Esophagus muscularis mucosa (tissue), 4 donors: ENCODE data around the gene PRKCH.

Experiments used
- CTCF ChIP-seq, 3 experiments: fragments of 200-600 bp in 2 of 3; fragments of 450-650 bp in 1 of 3; sonication (generic) in 2 of 3; IDR thresholded peaks; one replicate each; pipeline ENCODE4 v1.5.1; 2017 to 2019; ENCODE audit warnings: antibody characterized with exemption in 3 of 3, mild to moderate bottlenecking in 2 of 3, moderate library complexity in 1 of 3
- EP300 ChIP-seq: sonication (generic); formaldehyde crosslinking; IDR thresholded peaks from one replicate; pipeline ENCODE4 v1.6.1; 2017; ENCODE audit warnings: antibody characterized with exemption
- POLR2A ChIP-seq: fragments of 450-650 bp; IDR thresholded peaks from one replicate; pipeline ENCODE4 v1.6.1; 2017; ENCODE audit warnings: antibody characterized with exemption, moderate library complexity, mild to moderate bottlenecking, low read depth
- POLR2AphosphoS5 ChIP-seq, 2 donors: sonication (generic); formaldehyde crosslinking; IDR thresholded peaks; one replicate each; pipeline ENCODE4 v1.6.1; 2017; ENCODE audit warnings: antibody characterized with exemption in 2 of 2

DNA sequence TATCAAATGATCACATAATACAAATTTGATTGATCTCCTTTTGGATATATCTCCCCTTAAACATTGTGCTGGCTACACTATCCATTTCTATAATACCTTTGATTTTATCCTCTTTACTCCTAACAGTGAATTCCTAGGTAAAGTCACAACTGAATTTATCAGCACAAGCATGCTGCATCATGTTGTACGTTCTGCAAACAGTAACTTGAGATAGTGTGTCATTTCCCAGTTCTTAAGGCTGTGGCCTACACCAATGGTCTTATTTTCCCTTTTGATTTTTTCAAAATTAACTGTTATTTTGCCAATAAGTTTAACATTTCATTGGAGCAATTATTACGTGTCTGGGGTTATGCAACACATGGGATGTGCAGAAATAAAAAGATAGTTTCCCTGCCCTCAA, 24.8 kb downstream of the PRKCH start:
- TF ChIP-seq EP300 (no peak), CTCF (IDR thresholded peaks at IDR 0.05) (no peak), POLR2AphosphoS5 (IDR thresholded peaks at IDR 0.05) (no peak), POLR2A (no peak)
